ENCODE data around the gene RNLS.

DNA sequence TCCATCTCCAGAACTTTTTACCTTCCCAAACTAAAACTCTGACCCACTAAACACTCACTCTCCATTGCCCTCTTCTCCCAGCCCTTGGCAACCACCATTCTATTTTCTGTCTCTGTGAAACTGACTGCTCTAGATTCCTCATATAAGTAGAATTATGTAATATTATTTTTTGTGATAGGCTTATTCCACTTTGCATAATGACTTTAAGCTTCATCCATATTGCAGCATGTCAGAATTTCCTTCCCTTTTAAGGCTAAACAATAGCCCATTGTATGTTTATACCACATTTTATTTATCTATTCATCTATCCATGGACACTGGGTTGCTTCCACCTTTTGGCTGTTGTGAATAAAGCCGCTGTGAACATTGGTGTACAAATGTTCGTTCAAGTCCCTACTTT, 308.8 kb downstream of the RNLS start:
- TF ChIP-seq CTCF (IDR thresholded peaks at IDR 0.05; ENCODE audit: low read depth, low read length): no peak
- TF ChIP-seq POLR2A (IDR thresholded peaks at IDR 0.05; ENCODE audit: extremely low read depth, insufficient read length): no peak
- no peak for TF ChIP-seq MYC (IDR thresholded peaks at IDR 0.05; ENCODE audit: low read depth, low read length)
- TF ChIP-seq MAX (IDR thresholded peaks at IDR 0.05; ENCODE audit: low read depth, low read length): no peak
